ENCODE measurements around the gene HM13.
"Not testable (repeated sequence)": the region's sequence is repeated elsewhere in the genome, so short reads cannot be mapped to it uniquely, and the experiment has no call there.

The HM13 gene

DNA sequence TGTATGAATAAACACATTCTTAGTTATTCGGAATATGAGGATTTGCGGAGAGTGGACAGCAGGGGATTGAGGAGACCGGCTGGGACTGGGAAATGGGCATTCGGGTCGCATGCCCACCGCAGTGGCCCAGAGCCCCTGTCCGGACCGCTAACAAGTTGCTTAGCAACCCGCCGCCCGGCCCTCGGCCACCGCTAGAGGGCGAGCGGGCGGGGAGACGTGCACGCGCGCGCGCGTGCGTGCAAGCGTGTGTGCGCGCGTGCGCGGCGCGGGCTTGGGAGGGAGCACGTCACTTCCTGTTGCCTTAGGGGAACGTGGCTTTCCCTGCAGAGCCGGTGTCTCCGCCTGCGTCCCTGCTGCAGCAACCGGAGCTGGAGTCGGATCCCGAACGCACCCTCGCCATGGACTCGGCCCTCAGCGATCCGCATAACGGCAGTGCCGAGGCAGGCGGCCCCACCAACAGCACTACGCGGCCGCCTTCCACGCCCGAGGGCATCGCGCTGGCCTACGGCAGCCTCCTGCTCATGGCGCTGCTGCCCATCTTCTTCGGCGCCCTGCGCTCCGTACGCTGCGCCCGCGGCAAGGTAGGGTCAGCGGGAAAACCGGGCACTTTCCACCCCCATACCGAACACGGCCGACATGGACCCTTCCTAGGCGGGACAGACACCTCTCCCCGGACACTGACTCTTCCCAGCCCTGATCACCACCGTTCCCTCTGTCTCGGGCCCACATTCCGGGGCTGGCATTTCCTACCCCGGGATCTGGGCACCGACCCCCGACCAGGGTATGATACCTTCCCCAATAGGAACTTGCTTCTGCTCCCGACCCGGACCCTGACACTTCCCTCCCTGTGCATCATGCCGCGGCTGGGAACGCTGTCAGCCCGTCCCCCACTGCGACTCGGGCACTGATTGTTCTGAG lies at the start of gene HM13:
HM13 (plus strand) TSS at position 289 of the 918 bp plus-strand sequence; CDS start at position 399, 110 bp downstream.
- in situ Hi-C loops (cut with HindIII; ENCODE audit: low sequenced_read_pairs), result no loop called here

- in situ Hi-C loops (cut with HindIII; ENCODE audit: low sequenced_read_pairs), result not testable (repeated sequence)
These were observed 43.3 kb upstream of the HM13 start for GRCh38 chr20:31470946-31471345.

GRCh38 chr20:31472395-31473330 lies 41.6 kb upstream of the HM13 start:
- in situ Hi-C loops (cut with HindIII; ENCODE audit: low sequenced_read_pairs), result no loop called here

DNA sequence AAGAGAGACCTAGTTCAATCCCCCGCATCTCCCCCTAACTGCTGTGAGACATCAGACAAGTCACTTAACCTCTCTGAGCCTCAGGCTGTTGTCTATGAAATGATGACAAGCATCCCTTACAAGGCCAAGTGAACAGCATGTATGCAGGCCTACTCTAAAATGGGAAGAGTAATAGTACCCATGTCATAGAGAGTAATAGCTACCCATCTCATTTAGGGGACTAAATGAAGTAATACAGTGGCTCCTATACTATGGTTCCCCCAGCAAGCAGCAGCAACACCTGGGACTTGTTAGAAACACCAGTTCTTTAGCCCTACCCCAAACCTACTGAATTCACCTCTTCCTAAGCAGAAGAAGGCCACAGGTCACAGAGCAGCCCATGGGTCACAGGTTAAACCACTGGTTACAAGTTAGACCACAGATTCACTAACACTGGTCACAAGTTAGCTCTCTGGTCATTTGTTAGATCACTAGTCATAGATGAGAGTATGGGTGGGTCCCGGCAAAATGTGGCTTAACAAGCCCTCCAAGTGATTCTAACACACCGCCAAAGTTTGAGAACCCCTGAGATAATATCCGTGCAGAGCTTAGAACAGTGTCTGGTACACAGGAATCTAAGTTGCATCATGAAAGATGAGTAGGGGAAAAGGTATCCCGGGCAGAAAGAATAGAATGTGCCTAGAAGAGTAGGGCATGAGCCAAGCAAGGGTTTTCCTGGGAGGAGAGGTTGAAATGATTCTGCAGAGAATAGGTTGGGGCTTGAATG lies 40.7 kb upstream of the HM13 start:
- in situ Hi-C loops (cut with HindIII; ENCODE audit: low sequenced_read_pairs), result no loop called here

DNA sequence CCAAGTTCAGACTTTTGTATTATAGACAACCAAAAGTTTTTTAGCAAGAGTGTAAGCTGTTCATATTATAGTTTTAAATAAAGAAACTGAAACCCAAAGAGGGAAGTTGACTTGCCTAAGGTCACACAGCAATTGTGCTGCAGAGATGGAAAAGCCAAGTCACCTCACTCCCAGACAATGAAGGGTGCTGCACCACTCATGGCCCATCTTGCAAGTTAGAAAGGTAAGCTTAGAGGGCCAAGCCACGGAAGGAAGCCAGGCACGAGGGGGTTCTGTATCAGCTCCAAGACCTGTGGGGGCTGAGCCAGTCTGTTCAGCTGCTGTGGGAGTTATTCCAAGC lies 40.2 kb upstream of the HM13 start:
- in situ Hi-C loops (cut with HindIII; ENCODE audit: low sequenced_read_pairs), result no loop called here

DNA sequence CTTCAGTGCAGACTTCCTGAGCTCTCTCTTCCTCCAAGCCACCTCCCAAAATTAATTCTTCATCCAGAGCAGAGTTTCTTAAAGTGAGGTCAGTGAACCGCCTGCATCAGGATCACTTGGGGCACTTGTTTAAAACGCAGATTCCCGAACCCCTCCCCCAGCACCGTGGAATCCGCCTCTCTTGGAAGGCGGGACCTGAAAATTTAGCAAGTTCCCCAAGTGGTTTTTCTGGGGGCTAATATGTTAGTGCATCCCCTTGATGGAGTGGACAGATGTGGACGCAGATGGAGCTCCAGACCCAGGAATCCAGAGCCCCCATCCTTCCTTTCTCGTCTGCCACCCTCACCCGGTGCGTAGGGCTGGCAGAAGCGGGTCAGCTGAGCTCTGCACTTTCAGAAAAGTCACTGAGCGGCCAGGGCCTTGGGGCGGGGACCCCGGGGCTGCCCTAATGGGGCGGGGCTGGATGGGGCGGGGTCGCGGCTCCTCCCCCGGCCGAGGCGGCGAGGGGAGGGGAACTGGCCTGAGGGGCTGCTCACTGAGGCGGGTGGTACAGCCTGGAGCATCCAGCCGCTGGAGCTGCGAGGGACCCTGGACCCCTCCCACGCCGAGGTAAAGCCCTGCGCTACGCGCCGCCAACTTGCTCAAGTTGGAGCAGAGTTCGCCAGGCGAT lies 39.3 kb upstream of the HM13 start, which contains the start of the genes DEFB124 and REM1:
DEFB124 (minus strand) TSS at position 370 of the 670 bp plus-strand sequence. CDS start 2,114 bp downstream, outside the sequence.
REM1 (plus strand) TSS at position 531 of the 670 bp plus-strand sequence. CDS start 1,158 bp downstream, outside the sequence.
- in situ Hi-C loops (cut with HindIII; ENCODE audit: low sequenced_read_pairs), result no loop called here

GRCh38 chr20:31475472-31476293 lies 38.6 kb upstream of the HM13 start:
- in situ Hi-C loops (cut with HindIII; ENCODE audit: low sequenced_read_pairs), result no loop called here

- in situ Hi-C loops (cut with HindIII; ENCODE audit: low sequenced_read_pairs), result no loop called here
These were observed 38.0 kb upstream of the HM13 start for GRCh38 chr20:31476294-31476585.

DNA sequence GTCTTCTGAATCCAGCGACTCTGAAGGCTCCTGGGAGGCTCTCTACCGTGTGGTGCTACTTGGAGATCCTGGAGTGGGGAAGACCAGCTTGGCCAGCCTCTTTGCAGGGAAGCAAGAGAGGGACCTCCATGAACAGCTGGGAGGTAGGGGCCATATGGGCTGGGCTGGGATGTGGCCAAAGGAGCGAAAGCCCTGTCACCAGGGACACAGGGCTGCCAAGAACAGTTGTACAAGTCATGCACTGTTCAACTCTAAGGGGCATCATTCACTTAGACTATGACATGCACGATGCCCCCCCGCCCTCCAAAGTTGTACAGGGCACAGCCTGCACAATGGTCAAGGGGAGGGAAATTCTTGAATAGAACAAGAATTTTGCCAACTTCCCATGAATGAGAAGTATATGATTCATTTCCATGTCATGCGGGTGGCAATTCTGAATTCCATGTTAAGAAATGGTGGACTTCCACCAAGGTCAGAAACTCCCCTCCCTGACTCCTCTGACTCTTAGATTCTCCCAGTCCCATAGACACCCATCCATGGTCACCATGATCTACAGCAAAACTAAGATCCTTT lies 37.5 kb upstream of the HM13 start:
- in situ Hi-C loops (cut with HindIII; ENCODE audit: low sequenced_read_pairs), result no loop called here

GRCh38 chr20:31484001-31484400 lies 30.2 kb upstream of the HM13 start:
- in situ Hi-C loops (cut with HindIII; ENCODE audit: low sequenced_read_pairs), result no loop called here

- in situ Hi-C loops (cut with HindIII; ENCODE audit: low sequenced_read_pairs), result no loop called here
These were observed 28.5 kb upstream of the HM13 start for GRCh38 chr20:31485450-31486339.

DNA sequence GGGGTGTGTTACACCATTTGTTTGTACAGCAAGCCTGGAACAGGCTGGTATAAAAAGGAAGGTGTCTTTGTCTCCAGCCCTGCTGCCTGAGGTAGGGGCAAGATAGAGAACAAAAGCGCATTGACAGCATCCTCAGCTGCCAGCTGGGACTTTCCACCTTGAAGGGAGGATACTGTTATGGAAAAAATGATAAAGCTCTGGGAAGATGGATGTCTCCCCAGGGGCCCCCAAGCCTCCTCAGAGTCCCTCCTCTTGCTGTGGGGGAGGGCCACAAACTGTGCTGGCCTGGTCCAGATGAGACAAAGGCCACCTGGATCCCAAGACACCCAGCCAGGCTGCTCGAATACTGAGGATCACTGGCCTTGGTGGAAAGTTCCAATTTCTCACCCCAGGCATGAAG lies 26.1 kb upstream of the HM13 start:
- in situ Hi-C loops (cut with HindIII; ENCODE audit: low sequenced_read_pairs), result no loop called here

GRCh38 chr20:31489152-31489551 lies 25.1 kb upstream of the HM13 start:
- in situ Hi-C loops (cut with HindIII; ENCODE audit: low sequenced_read_pairs), result no loop called here

- in situ Hi-C loops (cut with HindIII; ENCODE audit: low sequenced_read_pairs), result no loop called here
These were observed 23.5 kb upstream of the HM13 start for GRCh38 chr20:31490752-31491151.

DNA sequence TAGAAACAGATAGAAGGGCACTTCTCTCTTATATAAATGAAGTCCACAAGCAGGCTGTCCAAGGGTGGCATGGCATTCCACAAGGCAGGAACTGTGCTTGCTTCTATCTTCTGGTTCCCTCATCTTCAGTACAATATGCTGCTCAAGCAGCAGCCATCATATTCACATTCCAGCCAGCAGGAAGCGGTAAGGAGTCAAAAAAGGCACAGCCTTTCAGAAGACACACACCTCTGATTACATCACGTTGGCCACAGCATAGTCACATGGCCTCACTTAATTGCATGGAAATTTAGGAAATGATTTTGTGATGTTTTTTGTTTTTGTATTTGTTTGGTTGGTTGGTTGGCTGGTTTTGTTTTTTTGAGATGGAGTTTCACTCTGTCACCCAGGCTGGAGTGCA lies 20.1 kb upstream of the HM13 start:
- in situ Hi-C loops (cut with HindIII; ENCODE audit: low sequenced_read_pairs), result no loop called here

DNA sequence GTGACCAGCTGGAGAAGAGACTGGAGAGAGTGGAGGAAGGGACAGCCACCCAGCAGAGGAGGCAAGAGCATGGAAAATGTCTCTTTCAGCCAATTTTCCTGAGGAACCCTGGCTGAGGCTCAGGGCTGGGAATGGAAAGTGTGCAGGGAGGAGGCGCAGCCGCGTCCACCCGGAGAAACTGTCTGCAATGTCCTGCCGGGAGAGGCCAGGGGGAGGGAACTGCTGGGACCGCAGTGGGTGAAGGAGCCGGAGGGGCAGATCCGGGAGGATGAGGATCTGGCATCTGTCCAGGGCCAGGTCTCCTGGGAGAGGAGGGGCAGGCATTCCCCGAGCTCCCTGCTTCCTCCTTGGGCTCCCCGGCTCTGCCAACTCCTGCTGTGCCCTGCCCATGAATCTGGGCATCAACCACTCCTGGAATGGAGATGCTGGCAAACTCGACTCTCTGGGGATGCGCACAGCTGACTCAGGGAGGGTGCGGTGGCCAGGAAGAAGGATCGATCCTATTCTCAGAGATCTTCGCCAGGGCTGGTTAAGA lies 17.4 kb upstream of the HM13 start:
- in situ Hi-C loops (cut with HindIII; ENCODE audit: low sequenced_read_pairs), result no loop called here

- in situ Hi-C loops (cut with HindIII; ENCODE audit: low sequenced_read_pairs), result no loop called here
These were observed 16.3 kb upstream of the HM13 start for GRCh38 chr20:31497838-31498540.
